ENCODE results near the gene MACROD1. TPM values are rescaled to one million over a fixed set of nuclear protein-coding genes. Genes with fewer than 3 reads are reported as not detected.

The MACROD1 gene
- total and polyA plus RNA-seq, 2 donors (not counting 3 experiments of a cell fraction or from before 2014, with no cell fraction given) = 11.0 to 16.2 TPM

GRCh38 chr11:64104632-64105031 is 61.3 kb downstream of the MACROD1 start:
- FAIRE-seq (no peak), DNase-seq (ENCODE audit: low read depth, low spot score) (no peak)
- no TSS peak for BruUV-seq (replicated peaks)
- TF ChIP-seq GATA2 (IDR thresholded peaks at IDR 0.05; ENCODE audit: insufficient read depth, insufficient read length, low read depth, low read length) = no peak
- no peak for TF ChIP-seq JUN (IDR thresholded peaks at IDR 0.05; ENCODE audit: borderline replicate concordance, insufficient read depth, insufficient read length, low read depth)
- TF ChIP-seq EZH2 (IDR thresholded peaks at IDR 0.05; ENCODE audit: borderline replicate concordance, low read depth, low read length, severe bottlenecking) = no peak
- TF ChIP-seq MYC (IDR thresholded peaks at IDR 0.05; ENCODE audit: low read depth, low read length) = no peak
- TF ChIP-seq FOS (IDR thresholded peaks at IDR 0.05; ENCODE audit: borderline replicate concordance, insufficient read depth, low read length) = no peak
- TF ChIP-seq, protein P1, sequence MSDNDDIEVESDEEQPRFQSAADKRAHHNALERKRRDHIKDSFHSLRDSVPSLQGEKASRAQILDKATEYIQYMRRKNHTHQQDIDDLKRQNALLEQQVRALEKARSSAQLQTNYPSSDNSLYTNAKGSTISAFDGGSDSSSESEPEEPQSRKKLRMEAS (IDR thresholded peaks at IDR 0.05; ENCODE audit: insufficient read depth, insufficient read length) = no peak
- no peak for TF ChIP-seq POLR2A (IDR thresholded peaks at IDR 0.05; ENCODE audit: low read depth, low read length)
- no peak for TF ChIP-seq POLR2AphosphoS5 (IDR thresholded peaks at IDR 0.05; ENCODE audit: insufficient read depth, low read depth, low read length)
- no peak for TF ChIP-seq CTCF (IDR thresholded peaks at IDR 0.05; ENCODE audit: extremely low read depth in 1 of 2, insufficient read depth in 1 of 2, low read depth in 1 of 2, low read length in 2 of 2)
- H2AFZ ChIP-seq (ENCODE audit: low read depth, low read length) = no peak overlapping the region
- H3K4me3 ChIP-seq (replicated peaks in 1 of 3; ENCODE audit: insufficient read depth in 1 of 3, low read depth in 1 of 3, low read length in 3 of 3) = no peak overlapping the region
- no peak overlapping the region for H3K9ac ChIP-seq (replicated peaks; ENCODE audit: extremely low read depth, insufficient read depth, low read length)
- intact Hi-C loops (cut with micrococcal nuclease) = no loop called here
- H3K79me2 ChIP-seq (ENCODE audit: control insufficient read depth, insufficient read depth, low read length) = no peaks in the 10 kb centered on the region
- ChIA-PET CTCF (no interaction called here), POLR2A (no interaction called here)
- no peak overlapping the region for H3K27ac ChIP-seq (ENCODE audit: insufficient read depth, low read depth, low read length)
- no peaks in the 10 kb centered on the region for H4K20me1 ChIP-seq (replicated peaks; ENCODE audit: control insufficient read depth, extremely low read depth, insufficient read depth, low read length)
- H3K9me3 ChIP-seq (replicated peaks; ENCODE audit: control insufficient read depth, insufficient read depth, low read length) = no peaks in the 10 kb centered on the region
- H3K27me3 ChIP-seq (ENCODE audit: control insufficient read depth in 2 of 2, insufficient read depth in 2 of 2, low read length in 2 of 2) = no peaks in the 10 kb centered on the region
- H3K4me1 ChIP-seq (ENCODE audit: control insufficient read depth, extremely low read depth, insufficient read depth, low read length) = no peaks in the 10 kb centered on the region
- no peak overlapping the region for H3K4me2 ChIP-seq (ENCODE audit: insufficient read depth, low read length)
- dilution Hi-C loops (cut with MboI; ENCODE audit: extremely low pct_ligation_motif_present, low sequenced_read_pairs) = no loop called here
- H3K9me1 ChIP-seq (replicated peaks; ENCODE audit: control insufficient read depth, extremely low read depth, insufficient read depth, low read length) = no peaks in the 10 kb centered on the region
- H3K36me3 ChIP-seq (ENCODE audit: control insufficient read depth in 2 of 2, extremely low read depth in 1 of 2, insufficient read depth in 2 of 2, low read length in 2 of 2) = no peaks in the 10 kb centered on the region

Data from endothelial cell of umbilical vein (primary cell).